Measurements from ENCODE around the gene UEVLD. TPM values are rescaled to one million over a fixed set of nuclear protein-coding genes. Genes with fewer than 3 reads are reported as not detected.

UEVLD gene
- total RNA-seq, 1 donor from 2014 or later = 36.7 TPM

GRCh38 chr11:18491924-18492323 is 96.6 kb downstream of the UEVLD start:
- no peak for DNase-seq (ENCODE audit: low read depth)
- no peak overlapping the region for H3K4me3 ChIP-seq (ENCODE audit: low read depth, low read length)
- TF ChIP-seq CTCF (conservative IDR thresholded peaks at IDR 0.05; ENCODE audit: low read depth, low read length) = no peak

- no peak for DNase-seq (ENCODE audit: low read depth)
- TF ChIP-seq CTCF (conservative IDR thresholded peaks at IDR 0.05; ENCODE audit: low read depth, low read length) = no peak
- H3K4me3 ChIP-seq (ENCODE audit: low read depth, low read length) = no peak overlapping the region
Observed at GRCh38 chr11:18490736-18491485, 97.6 kb downstream of the UEVLD start.

- no peak overlapping the region for H3K4me3 ChIP-seq (ENCODE audit: low read depth, low read length)
- DNase-seq (ENCODE audit: low read depth) = no peak
- no peak for TF ChIP-seq CTCF (conservative IDR thresholded peaks at IDR 0.05; ENCODE audit: low read depth, low read length)
Observed at GRCh38 chr11:18490319-18490718, 98.2 kb downstream of the UEVLD start.

GRCh38 chr11:18485913-18486528 is 102.5 kb downstream of the UEVLD start:
- H3K4me3 ChIP-seq (ENCODE audit: low read depth, low read length) = no peak overlapping the region
- DNase-seq (ENCODE audit: low read depth) = no peak
- no peak for TF ChIP-seq CTCF (conservative IDR thresholded peaks at IDR 0.05; ENCODE audit: low read depth, low read length)

Other genes with a start within 250 kb of the UEVLD start
- 1,254 and 1,671 TPM in 2 replicates for gene LDHA, start 194.2 kb downstream of the UEVLD start, total RNA-seq
- not detected in 2 replicates for gene LDHC, start 176.4 kb downstream of the UEVLD start, total RNA-seq
- gene LDHAL6A, start 132.9 kb downstream of the UEVLD start, total RNA-seq = not detected in 2 replicates
- 79.9 and 124 TPM in 2 replicates for gene TSG101, start 61.8 kb downstream of the UEVLD start, total RNA-seq
- gene MISFA, start 11.1 kb upstream of the UEVLD start, total RNA-seq = 0.36 and 1.3 TPM in 2 replicates
- 8.6 and 11.9 TPM in 2 replicates for gene SPTY2D1, start 45.6 kb upstream of the UEVLD start, total RNA-seq
- 0.92 and 2.0 TPM in 2 replicates for gene TMEM86A, start 110.0 kb upstream of the UEVLD start, total RNA-seq
- gene IGSF22, start 137.5 kb upstream of the UEVLD start, total RNA-seq = 0.06 and 0.14 TPM in 2 replicates
- gene PTPN5, start 203.1 kb upstream of the UEVLD start, total RNA-seq = 0.07 TPM in 1 of 2 replicates, not detected in the other